GM04504 (cell line): ENCODE results near the gene EIF3F.

Source experiments
- DNase-seq: peaks from one replicate; pipeline ENCODE4 v3.0.0-alpha.2; 2012; ENCODE audit warnings: low read depth

Gene EIF3F

GRCh38 chr11:7994581-7995278 lies 7.6 kb downstream of the EIF3F start:
- DNase-seq: no peak

- no peak for DNase-seq
Observed at GRCh38 chr11:7999795-8000194, 12.7 kb downstream of the EIF3F start.

- DNase-seq: no peak
Observed at GRCh38 chr11:8000390-8000789, 13.3 kb downstream of the EIF3F start.

GRCh38 chr11:8002676-8003075 lies 15.5 kb downstream of the EIF3F start:
- DNase-seq: no peak

GRCh38 chr11:8003187-8003586 lies 16.1 kb downstream of the EIF3F start:
- DNase-seq: no peak

GRCh38 chr11:8004008-8004407 lies 16.9 kb downstream of the EIF3F start:
- DNase-seq: no peak

GRCh38 chr11:8005556-8005955 lies 18.4 kb downstream of the EIF3F start:
- DNase-seq: no peak

GRCh38 chr11:8006349-8006977 lies 19.3 kb downstream of the EIF3F start:
- peak; percentile 56 for DNase-seq

GRCh38 chr11:8008212-8008611 lies 21.1 kb downstream of the EIF3F start:
- DNase-seq: no peak

GRCh38 chr11:8009856-8010255 lies 22.7 kb downstream of the EIF3F start:
- DNase-seq: no peak

- no peak for DNase-seq
Observed at GRCh38 chr11:8011371-8011770, 24.2 kb downstream of the EIF3F start.

GRCh38 chr11:8011981-8012444 lies 24.9 kb downstream of the EIF3F start:
- peak; percentile 93 for DNase-seq

GRCh38 chr11:8013833-8014232 lies 26.7 kb downstream of the EIF3F start:
- no peak for DNase-seq

GRCh38 chr11:8015753-8016239 lies 28.7 kb downstream of the EIF3F start:
- DNase-seq: no peak

GRCh38 chr11:8016440-8016839 lies 29.3 kb downstream of the EIF3F start:
- DNase-seq: no peak

GRCh38 chr11:8017071-8017470 lies 29.9 kb downstream of the EIF3F start:
- DNase-seq: no peak

- no peak for DNase-seq
Observed at GRCh38 chr11:8017894-8018483, 30.9 kb downstream of the EIF3F start.

GRCh38 chr11:8018484-8019313 lies 31.6 kb downstream of the EIF3F start:
- peak; percentile 54 for DNase-seq

GRCh38 chr11:8019314-8020243 lies 32.4 kb downstream of the EIF3F start:
- no peak for DNase-seq

GRCh38 chr11:8020244-8020597 lies 33.1 kb downstream of the EIF3F start:
- no peak for DNase-seq

- no peak for DNase-seq
Observed at GRCh38 chr11:8021920-8022319, 34.8 kb downstream of the EIF3F start.
